Gastrocnemius medialis (tissue), 4 donors: Measurements from ENCODE around the gene MAG.

Experiments used
- CTCF ChIP-seq, 5 experiments: fragments of 450-650 bp in 3 of 5; fragments of 200-600 bp in 2 of 5; sonication (generic) in 2 of 5; IDR thresholded peaks in 4 of 5; conservative IDR thresholded peaks in 1 of 5; 1 replicate in 4 of 5; 2 replicates in 1 of 5; pipeline ENCODE4 v1.5.1; 2016 to 2019; ENCODE audit warnings: antibody characterized with exemption in 5 of 5, mild to moderate bottlenecking in 3 of 5, moderate library complexity in 3 of 5
- POLR2A ChIP-seq, 2 donors: fragments of 450-650 bp; IDR thresholded peaks; one replicate each; pipeline ENCODE4 v1.6.1; 2017; ENCODE audit warnings: antibody characterized with exemption in 2 of 2, mild to moderate bottlenecking in 2 of 2, moderate library complexity in 2 of 2

GRCh38 chr19:35340431-35340830 lies 48.5 kb downstream of the MAG start:
- TF ChIP-seq CTCF (IDR thresholded peaks at IDR 0.05 in 4 of 5, conservative IDR thresholded peaks at IDR 0.05 in 1 of 5) (no peak), POLR2A (IDR thresholded peaks at IDR 0.05) (no peak)
